Activated CD8-positive, alpha-beta T cell treated with anti-CD3 and anti-CD28 coated beads for 36 hours (primary cell): Measurements from ENCODE around the gene SPSB4. TPM values are rescaled to one million over a fixed set of nuclear protein-coding genes. Genes with fewer than 3 reads are reported as not detected.

Experiments
- ATAC-seq: fragments of 200-7000 bp; cut with Tn5 transposase; one replicate; pipeline ENCODE4 v1.10.0; 2021; ENCODE audit warnings: mild to moderate bottlenecking, moderate library complexity
- CTCF ChIA-PET: fragments of 350-600 bp; sonication (Branson Sonifier 250); formaldehyde crosslinking; loops from one replicate; lab custom pipeline; 2021; ENCODE audit warnings: antibody characterized with exemption; lab: Charles Lee
- POLR2A ChIA-PET: fragments of 350-600 bp; sonication (Branson Sonifier 250); formaldehyde crosslinking; loops from one replicate; lab custom pipeline; 2021; ENCODE audit warnings: antibody characterized with exemption; lab: Charles Lee
- DNase-seq: peaks from one replicate; pipeline ENCODE4 v3.0.0-alpha.2; 2020
- H3K27ac Mint-ChIP-seq: one replicate; pipeline ENCODE4 v1.8.0; 2021; ENCODE audit warnings: mild to moderate bottlenecking, mixed read lengths
- H3K27me3 Mint-ChIP-seq: one replicate; pipeline ENCODE4 v1.8.0; 2021; ENCODE audit warnings: mixed read lengths
- H3K36me3 Mint-ChIP-seq: one replicate; pipeline ENCODE4 v1.8.0; 2021; ENCODE audit warnings: low read depth, mixed read lengths
- H3K4me1 Mint-ChIP-seq: one replicate; pipeline ENCODE4 v1.8.0; 2021; ENCODE audit warnings: low read depth, mixed read lengths
- H3K4me3 Mint-ChIP-seq: one replicate; pipeline ENCODE4 v1.8.0; 2021; ENCODE audit warnings: mild to moderate bottlenecking, moderate library complexity, mixed read lengths
- H3K9me3 Mint-ChIP-seq: one replicate; pipeline ENCODE4 v1.8.0; 2021; ENCODE audit warnings: mixed read lengths
- CTCF ChIP-seq: fragments of 200-600 bp; IDR thresholded peaks from one replicate; pipeline ENCODE4 v1.8.0; 2022; ENCODE audit warnings: antibody characterized with exemption, mild to moderate bottlenecking
- intact Hi-C: fragments of 100-400 bp; cut with micrococcal nuclease; formaldehyde crosslinking; loops from one replicate; pipeline ENCODE4 v1.10.0; 2022
- total RNA-seq, 2 experiments: library from RNA; stranded (reverse); gene quantifications; one replicate each; pipeline ENCODE4 v1.2.3, GENCODE V29; 2021

Gene SPSB4
- total RNA-seq, 2 experiments from 2014 or later, result not detected

DNA sequence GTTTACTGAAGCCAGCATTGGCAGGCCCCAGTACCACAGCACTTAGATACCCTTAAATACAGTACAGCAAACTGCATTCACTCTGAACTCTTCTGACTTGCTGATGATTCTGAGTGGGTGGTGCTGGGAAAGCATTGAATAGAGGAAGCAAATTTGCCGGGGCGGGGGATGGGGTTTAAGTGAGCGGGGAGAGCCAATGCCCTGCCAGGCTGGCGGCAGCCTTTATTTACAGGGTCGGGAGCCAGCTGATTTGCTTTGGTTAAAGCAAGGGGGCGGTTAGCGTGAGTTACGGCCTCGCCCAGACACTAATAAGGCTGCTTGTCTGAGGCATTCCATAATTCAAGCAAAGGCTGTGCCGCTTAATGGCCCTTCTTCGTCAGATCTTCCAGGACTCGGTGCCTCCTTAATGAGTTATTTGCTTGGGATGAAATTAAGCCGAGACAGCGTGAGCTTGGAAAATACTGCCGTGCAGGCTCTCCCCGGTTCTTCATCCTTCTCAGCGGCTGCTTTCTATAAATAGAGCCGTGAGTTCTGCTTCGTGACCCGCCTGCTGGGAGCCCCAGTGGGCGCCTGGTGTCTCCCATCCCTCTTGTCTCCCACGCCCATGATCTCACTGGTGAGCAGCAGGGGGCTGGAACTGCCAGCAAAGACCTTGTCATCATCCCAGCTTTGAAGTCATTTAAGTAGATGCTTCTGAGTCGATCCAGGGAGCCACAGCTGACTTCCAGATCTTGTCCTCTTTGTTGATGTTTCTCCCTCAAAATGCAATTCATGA lies 25.8 kb downstream of the SPSB4 start:
- intact Hi-C loops, result no loop called here
- no peaks in the 10 kb centered on the region for H3K9me3 Mint-ChIP-seq
- H3K36me3 Mint-ChIP-seq, result no peaks in the 10 kb centered on the region
- POLR2A ChIA-PET, result no interaction called here
- DNase-seq (peak; percentile 59), ATAC-seq (peak; percentile 67)
- CTCF ChIA-PET, result interaction anchor here (2.0 to 2.9 kb wide), 2 partner anchors 27 to 115 kb away, joined by 9 to 10 read pairs; partner anchors contain the start of gene SPSB4
- H3K27ac Mint-ChIP-seq, result no peak overlapping the region
- H3K4me3 Mint-ChIP-seq, result peak overlapping the region; percentile 8
- no peak for TF ChIP-seq CTCF
- H3K27me3 Mint-ChIP-seq, result no peaks in the 10 kb centered on the region
- peaks cover 5% of the 10 kb centered on the region for H3K4me1 Mint-ChIP-seq

DNA sequence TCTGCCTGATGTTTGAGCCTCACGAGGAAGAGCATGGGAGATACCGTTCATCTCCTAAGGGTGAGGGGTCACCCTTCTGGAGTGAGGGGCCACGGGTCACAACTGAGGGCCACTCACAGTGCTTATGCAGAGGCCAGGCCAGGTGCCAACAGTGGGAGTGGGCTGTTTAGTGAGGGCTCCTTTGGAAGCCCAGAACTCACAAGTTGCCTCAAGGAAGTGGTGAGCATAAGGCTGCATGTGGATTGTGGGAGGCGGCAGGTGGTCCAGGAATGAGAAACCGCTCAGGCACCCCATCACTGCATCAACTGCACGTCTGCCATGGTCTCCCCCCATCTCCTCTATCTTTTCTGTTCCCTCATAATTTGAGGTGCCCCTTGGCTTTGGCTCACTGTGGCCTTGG lies 26.5 kb downstream of the SPSB4 start:
- Mint-ChIP-seq H3K27ac (no peak overlapping the region), H3K4me3 (no peak overlapping the region)
- POLR2A ChIA-PET, result no interaction called here

DNA sequence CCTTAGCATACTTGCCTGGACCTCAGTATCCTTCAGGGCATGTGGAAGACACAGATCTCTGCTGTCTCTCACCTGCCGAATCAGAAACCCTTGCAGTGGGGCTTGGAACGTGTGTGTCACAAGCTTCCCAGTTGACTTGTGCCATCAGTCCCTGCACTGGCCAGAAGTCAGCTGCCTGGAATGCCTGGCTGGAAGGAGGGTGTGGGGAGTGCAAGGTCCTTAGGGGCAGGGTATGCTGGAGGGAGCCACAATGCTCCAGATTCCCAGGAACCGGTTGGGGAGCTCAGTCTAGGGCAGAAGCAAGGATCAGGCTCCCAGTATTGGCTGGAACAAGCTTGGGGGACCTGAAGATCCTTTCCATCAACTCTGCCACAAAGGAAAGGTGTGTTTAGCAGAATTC lies 27.1 kb downstream of the SPSB4 start:
- no peak overlapping the region for H3K4me3 Mint-ChIP-seq
- CTCF ChIA-PET, result interaction anchor here (2.9 kb wide), 1 partner anchor 28 kb away, joined by 9 read pairs; the partner anchor contains the start of gene SPSB4
- intact Hi-C loops, result no loop called here
- no peak for TF ChIP-seq CTCF
- peaks cover 5% of the 10 kb centered on the region for H3K4me1 Mint-ChIP-seq
- H3K36me3 Mint-ChIP-seq, result no peaks in the 10 kb centered on the region
- H3K9me3 Mint-ChIP-seq, result no peaks in the 10 kb centered on the region
- ATAC-seq (no peak), DNase-seq (no peak)
- POLR2A ChIA-PET, result interaction anchor here (0.6 kb wide), 1 partner anchor 208 kb away, joined by 3 read pairs; no protein-coding TSS in a partner anchor
- H3K27ac Mint-ChIP-seq, result no peak overlapping the region
- H3K27me3 Mint-ChIP-seq, result no peaks in the 10 kb centered on the region

More for the DNA sequence above, 26.5 kb downstream of the SPSB4 start:
- no peak for ATAC-seq
- H3K36me3 Mint-ChIP-seq, result no peaks in the 10 kb centered on the region
- no peak for DNase-seq
- no peaks in the 10 kb centered on the region for H3K27me3 Mint-ChIP-seq
- H3K9me3 Mint-ChIP-seq, result no peaks in the 10 kb centered on the region
- intact Hi-C loops, result no loop called here
- CTCF ChIA-PET, result interaction anchor here (2.9 kb wide), 1 partner anchor 27 kb away, joined by 9 read pairs; the partner anchor contains the start of gene SPSB4
- H3K4me1 Mint-ChIP-seq, result peaks cover 5% of the 10 kb centered on the region
- TF ChIP-seq CTCF, result no peak

DNA sequence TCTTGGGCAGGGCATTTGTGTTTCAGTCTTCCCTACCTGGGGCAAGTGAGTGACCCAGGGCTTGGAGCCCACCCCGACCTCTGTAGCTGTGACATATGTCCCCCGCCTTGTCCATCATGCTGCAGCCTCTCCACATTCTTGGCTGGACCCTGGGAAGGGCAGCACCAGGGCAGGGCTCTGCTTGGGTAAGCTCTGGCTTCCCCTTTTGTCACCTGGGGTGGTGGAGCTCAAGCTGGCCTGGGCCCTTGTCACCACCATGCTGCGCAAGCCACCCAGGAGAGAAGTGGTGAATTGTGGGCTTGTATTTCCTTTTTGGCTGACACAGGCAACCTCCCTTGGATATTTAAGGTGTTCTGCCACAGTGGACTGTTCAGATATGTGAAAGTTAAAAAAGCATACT lies 29.3 kb downstream of the SPSB4 start:
- H3K9me3 Mint-ChIP-seq, result no peaks in the 10 kb centered on the region
- intact Hi-C loops, result no loop called here
- DNase-seq, result no peak
- H3K4me1 Mint-ChIP-seq, result peaks cover 5% of the 10 kb centered on the region
- H3K4me3 Mint-ChIP-seq, result no peak overlapping the region
- ChIA-PET CTCF (interaction anchor here (1.4 kb wide), 1 partner anchor 26 kb away, joined by 3 read pairs; no protein-coding TSS in a partner anchor), POLR2A (interaction anchor here (0.6 kb wide), 1 partner anchor 89 kb away, joined by 3 read pairs; no protein-coding TSS in a partner anchor)
- ATAC-seq, result no peak
- H3K36me3 Mint-ChIP-seq, result no peaks in the 10 kb centered on the region
- TF ChIP-seq CTCF, result no peak
- no peak overlapping the region for H3K27ac Mint-ChIP-seq
- H3K27me3 Mint-ChIP-seq, result no peaks in the 10 kb centered on the region

DNA sequence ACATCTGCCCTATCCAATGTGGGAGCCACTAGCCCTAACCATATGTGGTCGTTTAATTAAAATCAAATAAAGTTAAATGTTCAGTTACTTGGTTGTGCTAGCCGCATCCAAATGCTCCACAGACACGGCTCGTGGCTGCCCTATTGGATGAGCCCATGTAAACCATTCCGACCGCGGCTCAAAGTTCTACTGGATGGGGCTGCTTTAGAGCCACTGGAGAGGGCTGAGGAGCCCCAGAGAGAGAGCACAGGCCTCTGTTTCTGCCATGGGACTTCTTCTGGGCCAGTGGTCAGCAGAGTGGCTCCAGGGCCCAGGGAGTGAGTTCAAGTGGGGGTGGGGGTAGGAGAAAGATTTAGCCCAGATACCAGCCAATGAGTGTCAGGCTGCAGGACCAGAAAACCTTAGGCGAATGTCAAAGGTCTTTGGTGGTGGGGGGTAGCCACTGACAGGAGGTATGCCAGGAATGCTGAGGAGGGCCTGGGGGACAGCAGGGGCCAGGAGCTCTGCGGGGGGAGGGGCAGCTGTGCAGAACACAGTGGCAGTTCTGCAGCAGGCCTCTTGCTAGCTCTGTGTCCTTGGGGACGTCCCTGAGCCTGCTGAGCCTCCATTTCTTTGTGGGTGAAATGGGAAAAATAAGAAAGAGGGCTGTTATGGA lies 30.1 kb downstream of the SPSB4 start:
- Mint-ChIP-seq H3K27me3 (peaks cover 2% of the 10 kb centered on the region), H3K4me3 (no peak overlapping the region), H3K27ac (no peak overlapping the region), H3K36me3 (no peaks in the 10 kb centered on the region), H3K4me1 (peaks cover 5% of the 10 kb centered on the region), H3K9me3 (no peaks in the 10 kb centered on the region)
- no peak for TF ChIP-seq CTCF
- ATAC-seq (no peak), DNase-seq (no peak)
- intact Hi-C loops, result no loop called here
- ChIA-PET POLR2A (no interaction called here), CTCF (no interaction called here)
